ENCODE data around the gene STAB2. TPM values are rescaled to one million over a fixed set of nuclear protein-coding genes. Genes with fewer than 3 reads are reported as not detected.
"Not testable (repeated sequence)": the region's sequence is repeated elsewhere in the genome, so short reads cannot be mapped to it uniquely, and the experiment has no call there.

The STAB2 gene
- total RNA-seq, 1 donor from 2014 or later, result 0.13 TPM

DNA sequence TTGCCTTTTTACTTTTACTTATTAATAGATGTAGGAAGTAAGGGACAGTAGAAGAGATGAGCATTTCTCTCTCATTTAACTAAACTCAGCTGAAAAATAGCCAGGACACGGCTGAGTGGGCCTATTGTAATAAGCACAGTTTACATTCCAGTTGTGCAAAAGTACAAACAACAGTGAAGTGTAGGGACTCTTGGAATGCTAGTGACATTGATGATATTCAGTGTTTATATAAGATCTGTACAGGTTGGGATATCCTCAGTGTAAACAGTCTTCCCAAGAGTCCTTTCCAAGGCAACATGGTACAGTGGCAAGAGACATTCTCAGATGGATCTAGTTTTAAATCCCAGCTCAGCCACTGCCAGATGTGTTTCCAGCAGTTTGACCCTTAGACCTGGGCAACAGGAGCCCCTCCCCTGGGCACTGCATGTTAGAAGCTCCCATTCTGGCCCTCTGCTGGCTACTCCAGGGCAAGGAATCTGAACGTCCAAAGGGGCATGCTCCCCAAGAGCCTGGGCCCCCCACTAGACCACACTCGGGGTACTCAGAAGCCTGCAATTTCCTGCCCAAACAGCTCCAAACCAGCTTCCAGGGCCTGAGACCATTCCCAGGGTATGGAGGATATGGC, 55.3 kb downstream of the STAB2 start:
- ATAC-seq, result no peak
- intact Hi-C loops (cut with DNase I), result no loop called here
- DNase-seq (ENCODE audit: low spot score), result no peak

DNA sequence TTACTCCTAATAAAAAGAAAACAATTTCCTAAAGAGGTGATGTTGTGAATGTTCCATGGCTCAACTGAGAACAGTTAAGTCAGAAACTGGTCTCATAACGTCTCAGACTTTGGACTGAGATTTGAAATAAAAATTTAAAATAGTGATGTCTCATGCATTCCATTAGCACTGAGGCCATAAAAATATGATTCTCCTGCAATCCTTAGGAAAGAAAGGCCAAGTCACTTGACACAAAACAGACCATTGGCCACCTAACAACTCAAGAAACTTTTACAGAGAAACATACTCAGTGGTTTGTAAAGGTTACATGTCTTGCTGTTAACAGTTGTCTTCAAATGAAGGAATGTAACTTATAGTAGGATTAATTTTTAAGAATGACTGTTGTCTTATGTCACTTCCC, 58.1 kb downstream of the STAB2 start:
- ATAC-seq, result no peak
- DNase-seq (ENCODE audit: low spot score), result no peak
- intact Hi-C loops (cut with DNase I), result no loop called here

DNA sequence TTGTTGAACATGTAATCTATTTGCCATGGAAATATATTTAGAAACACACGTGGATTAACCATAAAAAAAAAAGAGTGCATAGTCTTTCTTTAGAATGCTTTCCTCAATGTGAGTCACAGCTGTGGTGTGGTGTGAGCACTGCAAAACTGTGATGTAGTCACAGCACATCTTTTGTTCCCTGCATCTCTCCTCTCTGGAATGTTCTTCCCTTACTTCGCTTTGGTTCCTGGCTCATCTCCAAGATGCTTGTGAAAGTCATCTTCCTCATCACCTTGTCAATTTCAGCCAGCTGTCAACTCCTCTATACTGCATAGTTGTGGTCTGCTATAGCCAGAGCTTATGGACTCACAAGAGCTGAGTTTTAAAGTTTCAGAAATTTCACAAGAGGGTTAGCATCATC, 60.2 kb downstream of the STAB2 start:
- DNase-seq (ENCODE audit: low spot score) (no peak), ATAC-seq (no peak)
- intact Hi-C loops (cut with DNase I), result no loop called here

DNA sequence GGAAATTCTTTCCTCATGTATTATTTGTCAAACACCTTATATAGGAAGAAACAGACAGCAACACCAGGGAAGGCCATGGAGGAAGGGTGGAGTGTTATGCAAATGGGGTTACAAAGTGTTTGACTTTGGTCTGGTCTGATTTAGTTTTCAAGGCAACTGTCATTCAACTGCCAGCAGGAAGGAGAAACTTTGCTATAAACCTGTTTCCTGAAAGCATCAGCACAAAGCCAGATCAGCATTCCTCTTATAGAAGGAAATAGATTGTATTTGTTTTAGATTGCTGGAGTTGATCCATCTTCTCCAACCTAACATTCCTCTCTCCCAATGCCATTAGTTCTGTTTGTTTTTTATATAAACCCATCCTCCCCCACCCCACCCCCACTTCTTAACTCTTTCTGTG, 65.7 kb downstream of the STAB2 start:
- intact Hi-C loops (cut with DNase I), result no loop called here

DNA sequence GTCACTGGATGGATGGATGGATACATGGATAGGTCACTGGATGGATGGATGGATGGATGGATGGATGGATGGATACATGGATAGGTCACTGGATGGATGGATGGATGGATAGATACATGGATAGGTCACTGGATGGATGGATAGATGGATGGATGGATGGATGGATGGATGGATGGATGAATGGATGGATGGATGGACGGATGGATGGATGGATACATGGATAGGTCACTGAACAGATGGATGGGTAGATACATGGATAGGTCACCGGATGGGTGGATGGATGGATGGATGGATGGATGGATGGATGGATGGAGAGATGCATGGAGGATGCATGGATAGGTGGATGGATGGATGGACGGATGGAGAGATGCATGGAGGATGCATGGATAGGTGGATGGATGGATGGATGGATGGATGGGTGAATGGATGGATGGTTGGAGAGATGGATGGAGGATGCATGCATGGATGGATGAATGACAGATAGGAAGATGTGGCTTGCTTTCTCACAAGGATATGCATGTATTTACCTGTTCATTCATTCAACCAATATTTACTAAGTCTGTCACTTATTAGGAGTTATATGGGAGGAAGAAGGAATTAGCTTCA, 66.6 kb downstream of the STAB2 start:
- DNase-seq (ENCODE audit: low spot score); intact Hi-C loops (cut with DNase I); ATAC-seq: not testable (repeated sequence)

More for the DNA sequence above, 65.7 kb downstream of the STAB2 start:
- DNase-seq (ENCODE audit: low spot score) (no peak), ATAC-seq (no peak)

DNA sequence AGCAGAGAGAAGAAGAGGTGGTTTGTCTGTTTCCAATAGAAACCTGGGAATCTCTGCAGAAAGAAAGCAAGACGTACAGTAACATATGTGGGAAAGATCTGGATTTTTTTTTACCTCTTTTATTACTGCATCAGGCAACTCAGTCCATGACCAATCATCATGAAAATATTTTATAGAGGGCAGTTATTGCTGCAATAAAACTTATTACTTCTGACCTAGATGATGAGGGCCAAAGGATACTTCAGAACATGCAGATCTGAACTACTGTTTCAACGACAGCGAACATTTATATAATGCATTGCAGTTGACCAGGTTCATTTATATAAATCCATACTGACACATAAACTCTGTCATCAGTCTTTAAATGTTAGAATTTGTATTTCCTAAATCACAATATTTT, 67.7 kb downstream of the STAB2 start:
- no peak for DNase-seq (ENCODE audit: low spot score)
- ATAC-seq, result no peak
- intact Hi-C loops (cut with DNase I), result no loop called here

DNA sequence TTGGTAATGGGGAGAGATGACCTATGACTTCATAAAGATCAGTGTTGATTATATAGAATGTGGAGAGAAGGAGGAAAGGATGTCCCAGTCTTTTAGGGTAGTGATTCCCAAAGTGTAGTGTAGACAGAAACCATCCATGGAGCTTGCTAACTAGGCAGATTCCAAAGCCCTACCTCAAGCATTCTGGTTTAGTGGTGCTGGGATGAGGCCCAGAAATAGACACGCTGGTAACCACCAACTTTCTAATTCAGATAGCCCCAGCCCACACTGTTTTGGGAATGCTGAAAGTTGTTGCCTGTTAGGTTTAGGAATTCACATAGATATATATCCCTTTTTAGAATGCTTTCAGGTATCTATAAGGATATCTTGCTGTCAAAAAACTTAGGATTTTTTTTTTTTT, 69.2 kb downstream of the STAB2 start:
- no peak for ATAC-seq
- no peak for DNase-seq (ENCODE audit: low spot score)
- intact Hi-C loops (cut with DNase I), result no loop called here

DNA sequence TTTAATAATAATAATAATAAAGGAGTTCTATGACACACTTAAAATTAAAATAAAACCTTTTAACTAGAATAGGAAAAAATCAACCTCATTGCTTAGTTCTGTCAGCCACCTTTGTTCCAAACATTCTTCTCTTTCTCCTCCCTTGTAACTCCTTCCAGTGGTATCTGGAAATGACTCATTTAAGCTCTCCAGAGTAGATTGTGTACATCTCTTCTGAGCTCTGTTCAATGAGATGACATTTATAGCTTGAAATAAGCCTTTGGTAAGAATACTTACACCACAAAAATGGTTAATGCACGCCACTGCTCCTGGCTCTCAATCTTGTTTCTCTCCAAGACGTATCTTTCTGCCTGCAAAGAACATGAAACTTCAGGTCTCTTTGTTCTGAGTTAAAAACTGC, 70.3 kb downstream of the STAB2 start:
- DNase-seq (ENCODE audit: low spot score) (no peak), ATAC-seq (no peak)
- intact Hi-C loops (cut with DNase I), result no loop called here

DNA sequence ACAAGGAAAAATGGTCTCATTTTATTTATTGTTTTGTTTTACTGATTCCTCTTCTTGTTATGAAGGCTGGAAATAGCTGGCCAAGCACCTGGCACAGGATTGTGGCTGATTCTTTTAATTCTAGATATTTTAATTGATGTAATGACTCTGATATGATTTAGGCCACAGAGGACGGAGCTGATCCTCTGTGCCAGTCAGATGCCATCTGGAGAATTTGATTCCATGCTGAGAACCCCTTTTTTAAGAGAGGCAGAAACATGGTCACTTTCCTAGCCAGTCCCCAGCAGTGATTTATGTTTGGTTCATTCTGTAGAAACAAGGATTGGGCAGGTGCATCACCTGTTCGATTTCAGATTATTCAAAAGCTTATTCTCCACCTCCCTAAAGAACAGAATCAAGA, 77.6 kb downstream of the STAB2 start:
- ATAC-seq (no peak), DNase-seq (ENCODE audit: low spot score) (no peak)
- intact Hi-C loops (cut with DNase I), result no loop called here

DNA sequence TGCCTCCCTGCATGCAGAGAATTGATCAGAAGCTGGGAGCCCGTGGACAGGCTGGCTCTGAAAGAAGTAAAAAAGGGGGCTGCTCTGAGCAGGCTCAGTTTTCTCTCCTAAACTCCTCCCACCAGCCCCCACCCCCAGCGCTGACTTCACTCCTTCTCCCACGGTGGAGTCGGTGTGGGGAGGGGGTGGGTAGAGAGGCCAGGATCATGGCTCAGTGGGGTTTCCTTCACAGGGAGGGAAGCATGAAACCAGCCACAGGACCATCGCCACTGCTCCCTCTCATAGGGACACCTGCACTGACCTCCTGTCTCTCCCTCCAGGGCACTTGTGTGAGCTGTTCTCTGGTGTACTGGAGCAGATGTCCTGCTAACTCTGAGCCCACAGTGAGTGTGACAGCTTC, 78.9 kb downstream of the STAB2 start:
- ATAC-seq (no peak), DNase-seq (ENCODE audit: low spot score) (no peak)
- intact Hi-C loops (cut with DNase I), result no loop called here

DNA sequence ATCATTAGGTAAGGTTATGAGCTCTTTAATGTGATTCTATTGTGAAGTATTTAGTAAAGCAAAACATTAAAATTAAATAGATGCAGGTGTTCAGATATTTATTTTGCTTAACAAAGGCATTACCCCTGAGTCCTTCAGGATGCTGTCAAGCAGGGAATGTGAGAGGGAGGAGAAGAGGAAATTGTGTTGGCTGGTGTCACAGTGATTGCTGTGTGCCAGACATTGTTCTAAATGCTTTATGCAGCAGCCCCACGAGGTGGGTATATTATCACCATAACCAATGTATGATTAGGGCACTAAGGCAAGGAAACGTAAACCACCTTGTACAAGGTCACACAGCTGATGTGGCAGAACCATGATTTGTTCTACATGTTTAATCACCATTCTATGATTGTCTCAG, 80.1 kb downstream of the STAB2 start:
- intact Hi-C loops (cut with DNase I), result no loop called here
- DNase-seq (ENCODE audit: low spot score) (no peak), ATAC-seq (no peak)

DNA sequence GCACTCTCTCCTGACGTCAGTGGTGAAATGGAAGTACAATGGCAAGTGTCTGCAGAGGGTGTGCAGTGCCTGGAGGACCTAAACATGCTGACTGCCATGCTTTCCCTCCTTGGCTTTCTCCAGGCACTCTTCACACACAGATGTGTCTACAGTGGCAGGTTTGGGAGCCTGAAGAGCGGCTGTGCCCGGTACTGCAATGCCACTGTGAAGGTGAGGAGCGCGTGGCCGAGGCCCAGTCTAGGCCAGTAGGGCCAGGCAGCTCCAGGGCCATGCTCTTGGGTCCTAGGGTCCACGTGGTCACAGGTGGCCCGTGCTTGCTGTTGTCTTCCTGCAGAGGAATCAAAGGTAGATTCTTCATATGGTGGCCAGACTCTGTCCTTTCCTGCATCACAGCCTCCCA, 81.4 kb downstream of the STAB2 start:
- intact Hi-C loops (cut with DNase I), result no loop called here
- ATAC-seq (no peak), DNase-seq (ENCODE audit: low spot score) (no peak)

DNA sequence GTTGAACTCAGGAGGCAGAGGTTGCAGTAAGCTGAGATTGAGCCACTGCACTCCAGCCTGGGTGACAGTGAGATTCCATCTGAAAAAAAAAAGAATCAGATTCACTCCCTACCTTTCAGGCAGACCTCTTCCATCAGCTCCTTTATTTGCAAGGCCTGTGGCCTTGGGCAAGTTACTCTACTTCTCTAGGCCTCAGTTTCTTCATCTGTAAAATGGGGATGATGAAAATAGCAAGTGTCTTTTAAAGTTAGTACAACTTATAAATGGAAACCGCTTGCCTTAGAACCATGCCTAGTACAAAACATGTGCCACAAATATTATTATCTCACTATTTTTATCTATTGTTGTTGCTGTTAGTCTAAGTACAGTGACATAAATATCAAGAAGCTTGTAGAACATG, 84.3 kb downstream of the STAB2 start:
- DNase-seq (ENCODE audit: low spot score) (no peak), ATAC-seq (no peak)
- intact Hi-C loops (cut with DNase I), result no loop called here

DNA sequence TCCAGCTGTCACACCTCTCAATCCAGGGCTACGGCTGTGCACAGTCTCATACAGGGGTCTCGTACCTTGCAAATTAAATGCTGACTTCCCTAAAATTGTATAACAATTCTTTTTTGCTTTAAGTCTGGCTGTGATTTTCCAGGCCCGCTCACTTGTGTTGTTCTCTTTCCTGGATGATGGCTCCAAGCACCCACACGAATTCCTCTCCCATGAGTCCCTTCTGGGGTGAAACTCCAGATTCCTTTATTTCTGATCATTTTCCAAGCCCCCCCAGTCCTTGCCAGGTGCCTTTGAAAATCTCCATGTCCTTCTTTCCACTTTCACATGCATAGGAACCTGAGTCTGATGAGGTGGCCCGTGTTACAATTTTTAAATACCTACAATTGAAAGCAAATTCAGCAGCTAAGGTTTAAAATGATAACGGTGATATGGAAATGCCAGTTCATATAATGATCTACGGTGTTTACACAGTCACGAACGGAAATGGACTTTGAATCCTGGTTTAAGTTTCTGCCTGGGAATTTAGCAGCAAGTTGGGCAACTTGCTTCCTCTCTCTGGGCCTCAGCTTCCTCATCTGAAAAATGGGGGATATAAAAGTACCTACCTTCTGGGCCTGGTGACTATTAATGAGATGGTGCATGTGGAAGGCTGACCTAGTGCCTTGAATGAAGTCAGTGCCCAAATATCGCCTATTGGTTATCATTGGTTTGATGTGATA, 85.5 kb downstream of the STAB2 start:
- ATAC-seq (no peak), DNase-seq (ENCODE audit: low spot score) (no peak)
- intact Hi-C loops (cut with DNase I), result no loop called here

DNA sequence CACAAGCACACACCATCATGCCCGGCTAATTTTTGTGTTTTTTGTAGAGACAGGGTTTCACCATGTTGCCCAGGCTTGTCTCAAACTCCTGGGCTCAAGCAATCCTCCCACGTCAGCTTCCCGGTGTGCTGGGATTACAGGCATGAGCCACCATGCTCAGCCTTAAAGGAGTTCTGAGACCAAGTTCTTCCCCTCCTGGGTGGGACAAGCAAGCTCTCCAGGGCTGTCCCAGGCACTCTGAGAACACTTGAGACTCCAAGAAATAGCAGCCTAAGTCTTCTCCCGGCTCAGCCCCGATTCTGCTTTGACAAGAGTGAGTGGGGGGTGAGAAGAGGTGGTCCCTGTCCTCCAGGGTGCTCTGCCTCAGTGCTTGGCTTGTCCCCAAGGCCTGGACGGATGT, 86.4 kb downstream of the STAB2 start:
- ATAC-seq (no peak), DNase-seq (ENCODE audit: low spot score) (no peak)
- intact Hi-C loops (cut with DNase I), result no loop called here

DNA sequence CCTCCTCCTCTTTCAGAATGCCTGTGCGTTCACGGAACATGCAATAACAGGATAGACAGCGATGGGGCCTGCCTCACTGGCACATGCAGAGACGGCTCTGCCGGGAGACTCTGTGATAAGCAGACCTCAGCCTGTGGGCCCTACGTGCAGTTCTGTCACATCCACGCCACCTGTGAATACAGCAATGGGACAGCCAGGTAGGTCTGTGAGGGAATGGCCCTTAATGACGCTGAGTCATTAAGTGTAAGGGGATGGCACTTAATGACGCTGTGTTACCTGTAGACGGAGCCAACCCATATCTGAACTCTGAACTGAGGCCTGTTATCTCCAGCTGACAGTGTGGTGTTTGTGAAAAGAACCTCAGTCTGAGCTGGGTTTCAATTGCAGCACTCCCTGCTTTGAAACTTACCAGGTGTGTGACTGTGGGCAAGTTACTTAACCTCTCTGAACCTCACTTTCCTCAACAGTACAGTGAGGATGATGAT, 86.9 kb downstream of the STAB2 start:
- intact Hi-C loops (cut with DNase I), result no loop called here
- no peak for ATAC-seq
- DNase-seq (ENCODE audit: low spot score), result no peak

DNA sequence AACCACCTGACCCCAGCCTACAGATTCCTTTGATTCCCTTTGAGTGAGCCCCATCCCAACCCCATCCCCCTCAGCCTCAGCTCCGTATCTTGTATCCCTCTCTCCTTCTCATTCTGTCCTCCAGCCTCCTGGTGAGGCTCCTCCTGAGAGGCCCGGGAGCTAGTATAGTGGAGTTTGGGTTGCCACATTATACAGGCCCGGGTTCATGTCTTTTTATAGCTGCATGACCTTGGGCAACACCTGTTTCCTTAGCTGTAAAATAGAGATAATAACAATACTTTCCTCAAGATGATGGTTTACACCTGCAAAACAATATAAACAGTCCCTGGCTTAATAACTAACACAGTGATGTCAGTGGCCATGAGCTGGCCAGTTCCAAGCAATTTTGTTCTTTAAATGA, 89.8 kb downstream of the STAB2 start:
- no peak for DNase-seq (ENCODE audit: low spot score)
- intact Hi-C loops (cut with DNase I), result no loop called here
- no peak for ATAC-seq

DNA sequence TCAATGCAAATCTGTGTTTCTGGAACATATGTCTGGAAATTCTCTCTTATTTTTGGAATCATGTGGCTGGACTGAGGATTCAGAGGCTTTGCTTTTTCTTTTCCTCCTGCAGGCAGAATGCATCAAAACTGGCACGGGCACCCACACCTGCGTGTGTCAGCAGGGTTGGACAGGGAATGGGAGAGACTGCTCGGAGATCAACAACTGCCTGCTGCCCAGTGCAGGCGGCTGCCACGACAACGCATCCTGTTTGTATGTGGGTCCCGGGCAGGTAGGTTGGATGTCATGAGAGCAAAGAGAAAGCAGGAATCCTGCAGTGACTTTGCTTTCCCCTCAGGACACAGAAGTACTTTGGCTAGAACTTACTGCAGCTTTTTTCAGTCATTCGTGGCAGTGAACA, 90.3 kb downstream of the STAB2 start:
- DNase-seq (ENCODE audit: low spot score), result no peak
- no peak for ATAC-seq
- intact Hi-C loops (cut with DNase I), result no loop called here

DNA sequence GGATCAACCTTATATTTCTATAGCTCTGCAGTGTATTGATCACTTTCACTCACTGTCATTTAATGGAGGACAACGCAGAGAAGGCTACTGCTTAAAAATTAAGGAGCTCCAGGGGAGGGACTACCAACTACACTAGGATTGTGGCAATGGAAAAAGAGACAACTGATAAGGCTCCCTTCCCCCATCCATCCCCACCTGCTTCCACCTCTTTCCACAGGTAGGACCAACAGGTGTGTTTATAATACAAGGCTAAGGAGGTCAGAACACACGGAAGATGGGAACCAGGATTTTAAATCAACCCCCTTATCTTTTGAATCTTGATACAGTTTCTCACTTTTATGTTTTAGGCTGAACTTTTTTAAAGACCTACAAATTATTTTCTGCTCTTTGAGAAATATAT, 90.8 kb downstream of the STAB2 start:
- ATAC-seq, result no peak
- no peak for DNase-seq (ENCODE audit: low spot score)
- intact Hi-C loops (cut with DNase I), result no loop called here

DNA sequence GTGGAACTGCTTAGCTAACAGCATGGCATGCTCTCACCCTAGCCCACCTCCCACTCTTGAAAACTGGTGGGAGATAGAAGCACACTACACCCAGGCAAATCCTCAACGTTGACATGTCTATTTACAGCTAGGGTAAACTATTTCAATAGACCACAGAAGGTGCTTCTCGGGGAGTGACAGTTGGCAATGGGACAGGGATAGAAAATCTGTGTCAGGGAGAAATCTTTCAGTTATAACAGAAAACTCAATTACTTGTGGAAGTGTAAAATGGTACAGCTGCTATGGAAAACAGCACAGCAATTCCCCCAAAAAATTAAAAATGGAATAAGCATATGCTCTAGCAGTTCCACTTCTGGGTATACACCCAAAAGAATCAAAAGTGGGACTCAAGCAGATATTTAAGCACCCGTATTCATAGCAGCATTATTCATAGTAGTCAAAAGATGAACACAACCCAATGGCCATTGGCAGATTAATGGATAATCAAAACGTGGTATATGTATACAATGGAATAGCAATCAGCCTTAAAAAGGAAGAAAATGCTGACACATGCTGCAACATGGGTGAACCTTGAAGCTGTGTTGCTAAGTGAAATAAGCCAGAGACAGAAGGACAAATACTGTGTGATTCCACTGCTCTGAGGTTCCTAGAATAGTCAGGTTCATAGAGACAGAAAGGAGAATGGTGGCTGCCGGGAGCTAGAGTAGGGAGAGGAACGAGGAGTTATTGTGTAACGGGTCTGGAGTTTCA, 92.5 kb downstream of the STAB2 start:
- ATAC-seq, result no peak
- intact Hi-C loops (cut with DNase I), result no loop called here
- no peak for DNase-seq (ENCODE audit: low spot score)

All from sciatic nerve (tissue), 2 donors.